Smooth muscle cell (in vitro differentiated cells): ENCODE data around the gene LRRC8C. TPM values are rescaled to one million over a fixed set of nuclear protein-coding genes. Genes with fewer than 3 reads are reported as not detected.

Experiments used
- DNase-seq: peaks from one replicate; lab custom pipeline; 2025; ENCODE audit not compliant: unreplicated experiment; lab: John Stamatoyannopoulos, UW
- H2AFZ ChIP-seq: fragments of 200-600 bp; sonication (generic); 2 replicates; pipeline ENCODE4 v1.6.0; 2016; ENCODE audit warnings: antibody characterized with exemption, low read depth, mild to moderate bottlenecking
- H3F3A ChIP-seq: fragments of 200-600 bp; sonication (generic); 2 replicates; pipeline ENCODE4 v1.6.0; 2017; ENCODE audit warnings: antibody characterized with exemption, low read depth
- H3K27ac ChIP-seq: fragments of 200-600 bp; sonication (generic); 2 replicates; pipeline ENCODE4 v1.5.1; 2016; ENCODE audit warnings: low read depth, mild to moderate bottlenecking
- H3K27me3 ChIP-seq: fragments of 200-600 bp; sonication (generic); 2 replicates; pipeline ENCODE4 v1.6.1; 2016; ENCODE audit warnings: low read depth, mild to moderate bottlenecking
- H3K36me3 ChIP-seq: fragments of 200-600 bp; sonication (generic); 2 replicates; pipeline ENCODE4 v1.5.1; 2016; ENCODE audit warnings: low read depth
- H3K4me1 ChIP-seq: fragments of 200-600 bp; sonication (generic); 2 replicates; pipeline ENCODE4 v1.5.1; 2016; ENCODE audit warnings: low read depth
- H3K4me2 ChIP-seq: fragments of 200-600 bp; sonication (generic); 2 replicates; pipeline ENCODE4 v1.6.0; 2016; ENCODE audit warnings: mild to moderate bottlenecking
- H3K4me3 ChIP-seq: fragments of 200-600 bp; sonication (generic); 2 replicates; pipeline ENCODE4 v1.5.1; 2016; ENCODE audit warnings: mild to moderate bottlenecking
- H3K79me2 ChIP-seq: fragments of 200-600 bp; sonication (generic); 2 replicates; pipeline ENCODE4 v1.6.0; 2016; ENCODE audit warnings: low read depth, mild to moderate bottlenecking
- H3K9ac ChIP-seq: fragments of 200-600 bp; sonication (generic); 2 replicates; pipeline ENCODE4 v1.6.0; 2016; ENCODE audit warnings: low read depth
- H3K9me3 ChIP-seq: fragments of 200-600 bp; sonication (generic); replicated peaks from 2 replicates; pipeline ENCODE4 v1.5.1; 2016; ENCODE audit warnings: low read depth
- H4K20me1 ChIP-seq: fragments of 200-600 bp; sonication (generic); 2 replicates; pipeline ENCODE4 v1.6.0; 2016; ENCODE audit warnings: low read depth
- WGBS: methylation state at CpG from one replicate; pipeline ENCODE4 v1.1.7; 2016; ENCODE audit warnings: low lambda C conversion rate; 5-methylcytosine and 5-hydroxymethylcytosine counted together
- polyA plus RNA-seq: library from polyadenylated mRNA; unstranded; fragments of >200 nt; fragmentation: Nextera tagmentation; extraction: Ambion mirVana; gene quantifications from 2 replicates; pipeline ENCODE4 v1.2.1, GENCODE V29; 2016
- total RNA-seq: library from RNA; depleted of rRNA; stranded (reverse); fragments of >200 nt; gene quantifications from 2 replicates; pipeline ENCODE4 v1.2.3, GENCODE V29; 2014
- TF ChIP-seq, protein P1 (sequence below): fragments of 200-600 bp; sonication (generic); IDR thresholded peaks from 2 replicates; pipeline ENCODE4 v1.5.1; 2017; ENCODE audit warnings: borderline replicate concordance, mild to moderate bottlenecking, antibody characterized with exemption; ENCODE audit not compliant: insufficient read depth, poor library complexity, severe bottlenecking

Gene LRRC8C
- total and polyA plus RNA-seq, 2 experiments from 2014 or later = 2.2 to 7.2 TPM

- no peaks in the 10 kb centered on the region for H4K20me1 ChIP-seq
Observed at GRCh38 chr1:89672489-89673183, 39.7 kb downstream of the LRRC8C start.

DNA sequence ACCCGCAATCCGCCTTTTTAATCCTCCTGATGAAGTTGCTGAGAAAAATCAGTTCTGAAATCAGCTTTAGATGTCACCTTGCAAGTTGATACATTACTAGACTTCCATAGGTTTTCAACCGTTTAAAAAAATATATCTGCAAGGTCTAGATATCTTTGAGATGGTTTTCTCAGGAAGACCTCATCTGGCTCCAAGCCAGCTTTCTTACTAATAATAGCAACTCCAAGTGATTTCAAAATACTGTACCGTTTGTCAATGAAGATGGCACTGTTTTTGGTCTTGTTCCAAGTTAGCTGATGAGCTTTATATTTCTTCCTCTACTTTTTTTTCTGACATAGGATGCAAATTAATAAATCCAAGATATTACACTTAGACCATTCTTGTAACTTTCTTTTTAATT is 40.3 kb downstream of the LRRC8C start:
- peaks cover 3% of the 10 kb centered on the region for H3K4me1 ChIP-seq
- H2AFZ ChIP-seq = no peak overlapping the region
- no peaks in the 10 kb centered on the region for H3K27me3 ChIP-seq
- H3K4me3 ChIP-seq = no peak overlapping the region
- H3K79me2 ChIP-seq = peaks cover 10% of the 10 kb centered on the region
- no peak overlapping the region for H3K27ac ChIP-seq
- no peak overlapping the region for H3K9ac ChIP-seq
- H3K36me3 ChIP-seq = no peaks in the 10 kb centered on the region
- no peaks in the 10 kb centered on the region for H4K20me1 ChIP-seq
- H3F3A ChIP-seq = no peaks in the 10 kb centered on the region
- WGBS = 98% methylated on average over 4 of the region's 4 CpGs
- no peak for DNase-seq
- TF ChIP-seq, protein P1, sequence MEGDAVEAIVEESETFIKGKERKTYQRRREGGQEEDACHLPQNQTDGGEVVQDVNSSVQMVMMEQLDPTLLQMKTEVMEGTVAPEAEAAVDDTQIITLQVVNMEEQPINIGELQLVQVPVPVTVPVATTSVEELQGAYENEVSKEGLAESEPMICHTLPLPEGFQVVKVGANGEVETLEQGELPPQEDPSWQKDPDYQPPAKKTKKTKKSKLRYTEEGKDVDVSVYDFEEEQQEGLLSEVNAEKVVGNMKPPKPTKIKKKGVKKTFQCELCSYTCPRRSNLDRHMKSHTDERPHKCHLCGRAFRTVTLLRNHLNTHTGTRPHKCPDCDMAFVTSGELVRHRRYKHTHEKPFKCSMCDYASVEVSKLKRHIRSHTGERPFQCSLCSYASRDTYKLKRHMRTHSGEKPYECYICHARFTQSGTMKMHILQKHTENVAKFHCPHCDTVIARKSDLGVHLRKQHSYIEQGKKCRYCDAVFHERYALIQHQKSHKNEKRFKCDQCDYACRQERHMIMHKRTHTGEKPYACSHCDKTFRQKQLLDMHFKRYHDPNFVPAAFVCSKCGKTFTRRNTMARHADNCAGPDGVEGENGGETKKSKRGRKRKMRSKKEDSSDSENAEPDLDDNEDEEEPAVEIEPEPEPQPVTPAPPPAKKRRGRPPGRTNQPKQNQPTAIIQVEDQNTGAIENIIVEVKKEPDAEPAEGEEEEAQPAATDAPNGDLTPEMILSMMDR = no peak
- H3K4me2 ChIP-seq = no peak overlapping the region
- H3K9me3 ChIP-seq = no peaks in the 10 kb centered on the region

More at GRCh38 chr1:89672489-89673183, 39.7 kb downstream of the LRRC8C start:
- TF ChIP-seq, protein P1 = no peak
- 77% methylated on average over 6 of the region's 6 CpGs for WGBS
- Histone ChIP-seq H3K9me3 (no peaks in the 10 kb centered on the region), H3K9ac (no peak overlapping the region), H2AFZ (no peak overlapping the region), H3K4me2 (no peak overlapping the region), H3K36me3 (no peaks in the 10 kb centered on the region), H3K4me3 (no peak overlapping the region), H3F3A (no peaks in the 10 kb centered on the region), H3K27ac (no peak overlapping the region), H3K27me3 (no peaks in the 10 kb centered on the region), H3K4me1 (peaks cover 3% of the 10 kb centered on the region), H3K79me2 (peaks cover 4% of the 10 kb centered on the region)
- DNase-seq = no peak

DNA sequence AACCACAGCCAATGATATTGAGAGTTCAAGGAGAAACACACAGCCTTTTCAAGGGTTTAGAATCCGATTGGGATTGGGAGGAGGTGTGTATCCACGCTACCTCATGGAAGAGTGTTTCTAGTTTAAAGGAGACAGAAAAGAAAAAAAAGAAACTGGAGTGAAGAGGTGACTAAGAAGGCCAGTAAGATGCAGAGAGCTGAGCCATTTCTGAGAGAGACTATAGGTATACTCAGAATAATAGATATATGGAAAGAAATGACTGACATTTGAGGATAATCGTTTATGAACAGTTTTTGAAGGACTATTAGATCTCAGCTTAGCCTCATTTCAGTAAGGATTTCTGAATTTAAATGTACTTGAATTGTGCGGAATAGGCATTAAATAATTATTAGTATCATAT is 42.8 kb downstream of the LRRC8C start:
- Histone ChIP-seq H3F3A (no peaks in the 10 kb centered on the region), H3K36me3 (no peaks in the 10 kb centered on the region), H3K9ac (no peak overlapping the region), H3K4me3 (no peak overlapping the region), H3K4me2 (no peak overlapping the region), H3K4me1 (no peaks in the 10 kb centered on the region), H3K79me2 (peaks cover 10% of the 10 kb centered on the region), H3K9me3 (no peaks in the 10 kb centered on the region), H3K27me3 (no peaks in the 10 kb centered on the region), H3K27ac (no peak overlapping the region), H4K20me1 (no peaks in the 10 kb centered on the region), H2AFZ (no peak overlapping the region)
- WGBS = 88% methylated on average over 4 of the region's 4 CpGs
- TF ChIP-seq, protein P1 = no peak
- no peak for DNase-seq
